GM23248 (cell line): ENCODE results near the gene CEP350. TPM values are rescaled to one million over a fixed set of nuclear protein-coding genes. Genes with fewer than 3 reads are reported as not detected.

Source experiments
- DNase-seq: peaks from one replicate; pipeline ENCODE4 v3.0.0-alpha.2; 2015
- H2AFZ ChIP-seq: fragments of 200-600 bp; sonication (generic); 2 replicates; pipeline ENCODE4 v1.6.1; 2016; ENCODE audit warnings: antibody characterized with exemption
- H3F3A ChIP-seq: fragments of 200-600 bp; sonication (generic); 2 replicates; pipeline ENCODE4 v1.6.1; 2016; ENCODE audit warnings: mild to moderate bottlenecking, antibody characterized with exemption, mixed run types; ENCODE audit not compliant: insufficient read depth
- H3K27ac ChIP-seq: fragments of 200-600 bp; sonication (generic); 2 replicates; pipeline ENCODE4 v1.5.1; 2016; ENCODE audit warnings: mild to moderate bottlenecking
- H3K27me3 ChIP-seq: fragments of 200-600 bp; sonication (generic); replicated peaks from 2 replicates; pipeline ENCODE4 v1.6.1; 2016; ENCODE audit warnings: mild to moderate bottlenecking; ENCODE audit not compliant: insufficient read depth
- H3K36me3 ChIP-seq: fragments of 200-600 bp; sonication (generic); 2 replicates; pipeline ENCODE4 v1.6.1; 2016; ENCODE audit warnings: low read depth, mild to moderate bottlenecking
- H3K4me1 ChIP-seq: fragments of 200-600 bp; sonication (generic); 2 replicates; pipeline ENCODE4 v1.6.1; 2016; ENCODE audit warnings: mild to moderate bottlenecking; ENCODE audit not compliant: insufficient read depth
- H3K4me2 ChIP-seq: fragments of 200-600 bp; sonication (generic); one replicate; pipeline ENCODE4 v1.6.1; 2016; ENCODE audit warnings: mild to moderate bottlenecking; ENCODE audit not compliant: unreplicated experiment
- H3K4me3 ChIP-seq: fragments of 200-600 bp; sonication (generic); 2 replicates; pipeline ENCODE4 v1.5.1; 2016; ENCODE audit warnings: mild to moderate bottlenecking
- H3K79me2 ChIP-seq: fragments of 200-600 bp; sonication (generic); 2 replicates; pipeline ENCODE4 v1.6.1; 2016; ENCODE audit warnings: mild to moderate bottlenecking; ENCODE audit not compliant: insufficient read depth
- H3K9ac ChIP-seq: fragments of 200-600 bp; sonication (generic); 2 replicates; pipeline ENCODE4 v1.6.1; 2016; ENCODE audit warnings: mild to moderate bottlenecking
- H3K9me2 ChIP-seq: fragments of 200-600 bp; sonication (generic); 2 replicates; pipeline ENCODE4 v1.6.1; 2016; ENCODE audit warnings: mixed run types, mild to moderate bottlenecking, moderate library complexity; ENCODE audit not compliant: insufficient read depth
- H3K9me3 ChIP-seq: fragments of 200-600 bp; sonication (generic); one replicate; pipeline ENCODE4 v1.6.1; 2017; ENCODE audit warnings: low read depth
- H4K20me1 ChIP-seq: fragments of 200-600 bp; sonication (generic); 2 replicates; pipeline ENCODE4 v1.6.0; 2016; ENCODE audit not compliant: insufficient read depth
- EZH2 ChIP-seq: fragments of 200-600 bp; sonication (generic); IDR thresholded peaks from 2 replicates; pipeline ENCODE4 v1.6.1; 2018; ENCODE audit warnings: antibody characterized with exemption, mild to moderate bottlenecking; ENCODE audit not compliant: insufficient read depth, poor library complexity, severe bottlenecking
- EZH2phosphoT487 ChIP-seq: fragments of 200-600 bp; sonication (generic); IDR thresholded peaks from 2 replicates; pipeline ENCODE4 v1.6.1; 2018; ENCODE audit warnings: antibody characterized with exemption, moderate library complexity, mild to moderate bottlenecking, low read depth; ENCODE audit not compliant: insufficient read depth
- WGBS, 2 experiments: methylation state at CpG; one replicate each; pipeline ENCODE4 v1.1.6; 2015 to 2017; ENCODE audit warnings: low lambda C conversion rate in 2 of 2, low coverage in 1 of 2; ENCODE audit errors: missing lambda C conversion rate in 2 of 2; 5-methylcytosine and 5-hydroxymethylcytosine counted together
- in situ Hi-C: fragments of 300-500 bp; cut with MboI; formaldehyde crosslinking; loops from 2 replicates; pipeline ENCODE4 v1.15.0; 2020
- polyA plus RNA-seq: library from polyadenylated mRNA; unstranded; fragments of >200 nt; fragmentation: Nextera tagmentation; extraction: Ambion mirVana; gene quantifications from 2 replicates; pipeline ENCODE4 v1.2.1, GENCODE V29; 2016
- total RNA-seq: library from RNA; depleted of rRNA; stranded (reverse); fragments of >200 nt; shearing (Covaris generic); gene quantifications from 2 replicates; pipeline ENCODE4 v1.2.3, GENCODE V29; 2014

Gene CEP350
- total and polyA plus RNA-seq, 2 experiments from 2014 or later: 14.9 to 81.3 TPM

- Histone ChIP-seq H3K9ac (no peak overlapping the region), H3K36me3 (0 out of 2 replicates have a peak, but pooled peaks cover 1% of the 10 kb centered on the region), H3K4me3 (no peak overlapping the region), H3K27ac (no peak overlapping the region), H3K4me1 (peaks cover 16% of the 10 kb centered on the region), H3F3A (peaks cover 29% of the 10 kb centered on the region), H2AFZ (no peak overlapping the region), H3K9me3 (no peaks in the 10 kb centered on the region), H4K20me1 (no peaks in the 10 kb centered on the region), H3K9me2 (no peaks in the 10 kb centered on the region), H3K79me2 (no peaks in the 10 kb centered on the region), H3K27me3 (no peaks in the 10 kb centered on the region), H3K4me2 (no peak overlapping the region)
- WGBS, 2 experiments: 88 to 91% methylated on average over 5 of the region's 5 CpGs
- TF ChIP-seq EZH2: no peak
- no peak for TF ChIP-seq EZH2phosphoT487
- DNase-seq: no peak
- in situ Hi-C loops: no loop called here
Observed at GRCh38 chr1:179925302-179925701, 29.3 kb upstream of the CEP350 start.

- DNase-seq: peak; percentile 90
- in situ Hi-C loops: no loop called here
- WGBS, 2 experiments: 55% methylated on average over 4 of the region's 4 CpGs
- H2AFZ ChIP-seq: peak overlapping the region; percentile 37; the same call in 1 of the 2 replicates
- H3K9me2 ChIP-seq: no peaks in the 10 kb centered on the region
- TF ChIP-seq EZH2 (no peak), EZH2phosphoT487 (peak; percentile 91)
- no peaks in the 10 kb centered on the region for H3K9me3 ChIP-seq
- no peak overlapping the region for H3K4me3 ChIP-seq
- H3K27me3 ChIP-seq: no peaks in the 10 kb centered on the region
- peak overlapping the region; percentile 48 for H3K4me2 ChIP-seq
- H3F3A ChIP-seq: peaks cover 26% of the 10 kb centered on the region
- no peaks in the 10 kb centered on the region for H3K36me3 ChIP-seq
- peak overlapping the region; percentile 62 for H3K27ac ChIP-seq
- H3K9ac ChIP-seq: peak overlapping the region; percentile 45; the same call in 1 of the 2 replicates
- H4K20me1 ChIP-seq: no peaks in the 10 kb centered on the region
- H3K79me2 ChIP-seq: no peaks in the 10 kb centered on the region
- H3K4me1 ChIP-seq: peaks cover 16% of the 10 kb centered on the region
Observed at GRCh38 chr1:179925922-179926849, 28.4 kb upstream of the CEP350 start.

GRCh38 chr1:179926850-179927205 lies 27.8 kb upstream of the CEP350 start:
- no peak overlapping the region for H3K4me3 ChIP-seq
- H3K4me2 ChIP-seq: no peak overlapping the region
- no peaks in the 10 kb centered on the region for H3K9me3 ChIP-seq
- H3K9ac ChIP-seq: peak overlapping the region; percentile 45; the same call in 1 of the 2 replicates
- H3K36me3 ChIP-seq: no peaks in the 10 kb centered on the region
- peaks cover 22% of the 10 kb centered on the region for H3F3A ChIP-seq
- DNase-seq: no peak
- peaks cover 16% of the 10 kb centered on the region for H3K4me1 ChIP-seq
- no peaks in the 10 kb centered on the region for H4K20me1 ChIP-seq
- no peaks in the 10 kb centered on the region for H3K27me3 ChIP-seq
- no peaks in the 10 kb centered on the region for H3K79me2 ChIP-seq
- WGBS, 2 experiments: 89 to 91% methylated on average over 3 of the region's 3 CpGs
- no peak for TF ChIP-seq EZH2phosphoT487
- no peak for TF ChIP-seq EZH2
- in situ Hi-C loops: no loop called here
- peak overlapping the region; percentile 62 for H3K27ac ChIP-seq
- H2AFZ ChIP-seq: peak overlapping the region; percentile 37; the same call in 1 of the 2 replicates
- no peaks in the 10 kb centered on the region for H3K9me2 ChIP-seq

GRCh38 chr1:179929955-179930798 lies 24.4 kb upstream of the CEP350 start:
- Histone ChIP-seq H3K9me3 (no peaks in the 10 kb centered on the region), H3F3A (peaks cover 20% of the 10 kb centered on the region), H3K36me3 (no peaks in the 10 kb centered on the region), H3K4me3 (no peak overlapping the region), H3K27me3 (no peaks in the 10 kb centered on the region), H2AFZ (no peak overlapping the region), H3K4me2 (no peak overlapping the region), H3K79me2 (no peaks in the 10 kb centered on the region), H3K9ac (no peak overlapping the region), H3K27ac (no peak overlapping the region), H4K20me1 (no peaks in the 10 kb centered on the region), H3K9me2 (no peaks in the 10 kb centered on the region), H3K4me1 (peaks cover 16% of the 10 kb centered on the region)
- no peak for DNase-seq
- no peak for TF ChIP-seq EZH2phosphoT487
- in situ Hi-C loops: no loop called here
- 86 to 87% methylated on average over 2 of the region's 2 CpGs for WGBS, 2 experiments
